Fibroblast of upper back skin (primary cell): ENCODE measurements around the gene ETF1.

Experiments
- DNase-seq: peaks from one replicate; pipeline ENCODE4 v3.0.0-alpha.2; 2013

Gene ETF1

DNA sequence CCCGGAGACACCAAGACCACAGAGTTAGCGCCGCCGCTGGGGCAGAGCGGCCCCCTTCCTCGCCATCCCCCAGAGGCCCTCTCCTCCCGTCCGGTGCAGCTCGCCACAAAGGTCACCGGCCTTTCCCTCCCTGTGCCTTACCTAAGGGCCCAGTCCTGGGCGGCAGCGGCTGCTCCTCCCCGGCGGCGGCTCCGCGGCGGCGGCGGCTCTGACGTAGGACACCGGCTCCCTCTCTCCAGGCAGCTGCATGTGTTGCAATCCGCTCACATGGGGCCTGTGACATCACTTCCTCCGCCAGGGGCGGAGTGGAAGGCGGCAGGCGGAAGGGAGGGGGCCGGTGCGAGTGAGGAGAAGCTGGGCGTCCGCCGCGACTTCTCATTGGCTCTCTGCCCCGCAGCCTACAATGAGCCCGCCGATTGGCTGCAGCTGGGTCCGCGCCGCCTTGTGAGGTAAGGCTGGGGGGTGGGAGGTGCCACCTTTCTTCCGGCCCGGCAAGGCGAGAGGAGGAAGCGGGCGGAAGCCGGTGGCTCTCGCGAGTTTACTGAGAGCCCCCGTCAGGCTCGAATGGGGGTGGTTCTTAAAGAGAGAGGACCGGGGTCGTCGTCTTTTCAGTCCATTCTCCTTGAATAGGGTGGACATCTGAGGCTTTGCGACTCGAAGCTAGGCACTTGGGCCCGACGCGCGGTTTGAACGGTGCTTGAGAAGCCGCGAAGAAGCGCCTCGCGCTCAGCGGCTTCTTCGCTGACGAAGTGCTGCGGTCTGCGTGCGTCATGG lies at the start of gene ETF1:
Gene ETF1, minus strand, starts transcription at position 281 of the 774 bp plus-strand sequence. CDS start 318 bp downstream, outside the sequence.
- DNase-seq: peak; percentile 100

DNA sequence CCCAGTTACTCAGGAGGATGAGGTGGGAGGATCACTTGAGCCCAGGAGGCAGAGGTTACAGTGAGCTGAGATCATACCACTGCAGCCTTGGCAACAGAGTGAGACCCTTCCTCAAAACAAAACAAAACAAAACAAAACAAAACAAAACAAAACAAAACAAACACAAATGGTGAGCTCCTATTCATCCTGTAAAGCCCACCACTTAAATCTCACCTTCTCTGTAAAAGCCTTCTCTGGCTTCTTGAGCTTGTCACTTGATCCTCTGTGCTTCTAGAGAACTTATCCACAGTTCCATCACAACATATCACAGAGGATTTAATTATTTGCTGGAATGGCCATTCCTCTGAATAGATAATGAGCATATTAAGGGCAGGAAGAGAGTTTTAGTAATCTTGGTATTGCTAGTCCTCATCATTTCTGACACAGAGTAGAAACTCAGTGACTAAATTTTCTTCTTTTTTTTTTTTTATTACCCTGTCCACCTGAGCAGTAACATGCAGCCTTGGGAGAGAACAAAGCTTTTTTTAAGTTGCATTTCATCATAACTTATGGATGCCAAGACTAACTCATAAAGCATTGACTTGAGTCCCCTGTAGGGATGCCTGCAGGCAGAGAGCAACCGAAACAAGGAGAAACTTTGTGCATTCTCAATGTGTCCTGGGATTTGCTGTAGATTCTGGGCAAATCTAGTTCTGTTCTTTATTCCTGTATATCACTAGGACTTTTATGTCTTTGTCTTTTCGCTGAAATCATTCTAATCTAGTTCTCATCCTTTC lies 45.2 kb upstream of the ETF1 start:
- DNase-seq: no peak

DNA sequence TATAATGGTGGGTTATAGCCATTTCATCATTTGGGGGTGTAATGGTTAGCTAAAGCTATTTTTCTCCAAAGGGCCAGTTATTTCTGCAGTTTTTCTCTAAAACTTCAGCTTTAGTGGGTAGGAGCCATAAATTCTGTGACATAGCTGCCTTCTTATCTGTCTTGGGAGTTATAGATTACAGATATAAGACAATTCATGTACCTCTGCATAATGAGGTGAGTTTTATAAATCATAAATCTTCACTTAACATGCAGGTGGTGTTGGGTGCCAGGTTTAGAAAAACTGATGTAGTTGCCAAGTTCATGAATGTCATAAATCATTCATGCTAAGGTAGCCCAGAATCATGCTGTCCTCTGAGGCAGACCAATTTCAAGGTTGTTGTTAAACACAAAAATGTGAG lies 42.1 kb upstream of the ETF1 start:
- DNase-seq: no peak

DNA sequence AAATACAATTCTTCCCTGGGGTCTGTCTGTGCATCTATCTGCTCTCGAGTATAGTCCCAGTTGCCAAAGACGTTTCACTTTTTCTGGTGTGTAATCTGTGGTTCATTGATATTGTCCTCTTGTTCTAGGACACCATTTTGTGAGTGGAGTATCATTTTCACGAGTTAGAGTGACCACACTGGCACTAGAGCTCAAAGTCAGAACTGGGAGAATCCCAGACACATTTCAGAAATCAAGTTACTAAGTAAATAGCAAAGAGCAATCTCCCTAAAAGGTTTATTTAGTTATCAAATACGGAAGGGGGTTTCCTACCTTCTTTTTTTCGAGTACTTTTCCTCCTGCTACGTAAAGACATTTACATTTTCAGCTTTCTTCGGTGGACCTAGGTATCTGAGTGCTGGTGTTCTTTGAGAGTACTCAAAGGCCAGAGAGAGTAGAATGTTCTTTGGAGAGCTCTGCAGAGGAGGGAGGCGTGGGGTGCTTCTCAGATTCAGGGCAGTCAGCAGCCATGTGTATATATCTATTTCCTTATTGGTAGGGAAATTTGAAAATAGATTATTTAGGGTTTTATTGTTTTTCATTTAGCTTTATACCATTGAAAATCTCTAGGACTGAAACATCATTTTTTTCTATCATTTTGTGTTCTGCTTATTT lies 41.1 kb upstream of the ETF1 start:
- DNase-seq: no peak

DNA sequence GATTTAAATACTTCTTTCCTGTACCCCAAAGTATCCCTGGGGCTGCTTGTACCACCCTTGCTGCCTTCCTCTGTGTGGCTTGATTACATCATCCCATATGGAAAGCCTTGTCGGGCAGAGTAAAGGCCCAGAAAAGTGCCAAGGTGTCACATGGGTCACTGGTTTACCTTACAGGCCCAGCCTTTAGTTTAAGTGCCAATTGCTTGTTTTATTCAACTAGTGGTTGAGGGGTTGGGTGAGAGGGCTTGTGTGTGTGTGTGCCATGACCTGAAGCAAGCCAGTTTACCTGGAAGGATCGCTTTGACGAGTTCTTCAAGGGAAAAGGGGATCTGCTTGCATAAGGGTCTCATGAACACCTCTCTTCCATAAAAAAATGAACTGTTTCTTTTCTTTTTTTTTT lies 39.9 kb upstream of the ETF1 start:
- DNase-seq: no peak

DNA sequence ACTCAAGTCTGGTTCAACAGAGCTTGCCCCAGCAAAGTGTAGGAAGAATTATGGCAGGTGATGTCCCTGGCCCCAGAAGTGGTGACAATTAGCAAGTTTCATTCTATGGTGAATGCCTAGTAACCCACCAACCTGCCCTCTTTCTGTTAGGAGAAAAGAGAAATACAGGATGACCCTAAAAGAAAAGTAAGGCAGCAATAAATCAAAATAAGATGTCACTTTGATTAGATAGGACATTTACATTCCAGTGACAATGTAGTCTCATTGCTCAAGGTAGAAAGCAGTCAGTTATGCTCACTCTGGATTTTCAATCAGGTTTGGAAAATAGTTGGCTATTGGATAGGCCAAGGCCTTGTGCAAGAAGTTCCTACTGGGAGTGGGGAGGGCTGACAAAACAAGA lies 37.7 kb upstream of the ETF1 start:
- no peak for DNase-seq

DNA sequence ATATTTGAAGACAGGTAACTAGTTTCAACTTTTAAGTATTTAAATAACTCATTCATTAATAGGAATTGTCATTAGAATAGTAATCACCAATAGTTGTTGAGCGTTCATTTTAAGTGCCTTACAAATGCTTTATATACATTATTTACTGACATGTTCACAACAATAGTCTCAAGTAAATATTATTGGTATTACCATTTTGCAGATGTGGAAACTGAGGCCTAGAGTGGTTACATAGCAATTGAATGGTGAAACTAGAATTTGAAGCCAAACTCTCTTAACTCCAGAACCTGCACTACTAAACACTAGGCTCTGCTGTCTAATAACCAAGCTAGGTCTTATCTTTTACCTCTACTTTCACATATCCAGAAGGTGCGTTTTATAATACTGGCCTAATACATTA lies 37.0 kb upstream of the ETF1 start:
- no peak for DNase-seq

- no peak for DNase-seq
Observed at GRCh38 chr5:138579517-138579863, 36.5 kb upstream of the ETF1 start.

DNA sequence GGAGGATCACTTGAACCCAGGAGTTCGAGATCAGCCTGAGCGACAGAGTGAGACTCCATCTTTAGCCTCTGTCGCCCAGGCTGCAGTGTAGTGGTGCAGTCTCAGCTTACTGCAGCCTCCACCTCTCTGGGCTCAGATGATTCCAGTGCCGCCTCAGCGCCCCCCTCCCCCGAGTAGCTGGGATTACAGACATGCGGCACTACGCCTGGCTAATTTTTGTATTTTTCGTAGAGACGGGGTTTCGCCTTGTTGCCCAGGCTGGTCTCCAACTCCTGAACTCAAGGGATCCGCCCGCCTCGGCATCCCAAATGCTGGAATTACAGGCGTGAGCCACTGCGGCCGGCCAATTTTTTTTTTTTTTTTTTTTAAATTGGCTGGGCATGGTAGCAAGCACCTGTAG lies 34.4 kb upstream of the ETF1 start:
- DNase-seq: no peak

- peak; percentile 100 for DNase-seq
Observed at GRCh38 chr5:138575194-138576015, 32.4 kb upstream of the ETF1 start, which contains the start of gene HSPA9. Gene HSPA9, minus strand, starts transcription at chr5:138575401. Its CDS starts 83 bp downstream, at chr5:138575318.

DNA sequence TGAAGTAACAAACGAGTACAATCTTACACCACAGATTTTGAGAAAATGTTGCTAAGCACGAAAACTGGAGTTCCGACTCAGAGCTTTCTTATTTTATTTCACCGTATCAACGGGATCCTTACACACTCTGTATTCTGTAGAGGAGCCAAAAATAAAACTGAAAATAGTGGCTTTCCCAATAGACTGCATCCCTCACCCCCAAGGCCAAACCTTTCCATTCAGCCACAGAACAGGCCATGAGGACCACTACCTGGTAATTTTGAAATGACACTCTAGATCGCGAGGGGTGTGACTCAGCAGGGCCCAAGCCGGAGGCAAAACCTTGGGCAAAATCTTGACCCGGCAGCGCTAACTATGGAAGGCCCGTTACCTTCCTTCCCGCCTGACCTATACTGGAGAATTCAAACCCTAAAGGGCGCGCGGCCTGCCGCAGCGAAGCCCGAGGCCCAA lies 31.7 kb upstream of the ETF1 start:
- DNase-seq: no peak

DNA sequence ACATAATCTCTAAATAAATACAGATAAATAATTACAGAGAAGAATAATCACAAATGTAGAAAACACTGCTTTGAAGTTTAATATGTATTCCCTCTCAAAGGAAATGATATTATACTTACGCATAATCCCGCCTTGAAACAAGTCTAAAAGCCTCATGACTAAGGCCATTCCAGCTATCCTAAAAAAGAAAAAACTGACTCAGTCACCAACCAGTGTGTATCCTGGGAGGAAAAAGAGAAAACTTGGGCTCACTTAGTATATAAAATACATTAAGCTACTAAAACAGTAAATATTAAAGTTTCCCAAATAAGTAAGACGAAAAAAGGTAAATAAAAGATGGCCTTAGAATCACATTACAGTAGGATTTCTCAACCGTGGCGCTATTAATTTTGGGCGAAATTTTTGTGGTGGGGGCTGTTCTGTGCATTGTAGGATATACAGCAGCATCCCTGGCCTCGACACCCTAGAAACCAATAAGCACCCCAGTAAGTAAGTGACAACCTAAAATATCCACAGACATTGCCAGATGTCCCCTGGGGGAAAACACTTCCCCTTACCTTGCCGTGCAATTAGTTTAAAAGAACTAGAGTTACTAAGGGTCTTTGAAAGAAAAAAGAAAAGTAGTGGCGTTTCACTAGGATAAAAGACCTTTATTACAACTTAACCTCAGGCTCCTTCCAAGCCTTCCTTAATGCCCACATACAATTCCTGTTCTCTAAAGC lies 31.1 kb upstream of the ETF1 start:
- DNase-seq: peak; percentile 20

DNA sequence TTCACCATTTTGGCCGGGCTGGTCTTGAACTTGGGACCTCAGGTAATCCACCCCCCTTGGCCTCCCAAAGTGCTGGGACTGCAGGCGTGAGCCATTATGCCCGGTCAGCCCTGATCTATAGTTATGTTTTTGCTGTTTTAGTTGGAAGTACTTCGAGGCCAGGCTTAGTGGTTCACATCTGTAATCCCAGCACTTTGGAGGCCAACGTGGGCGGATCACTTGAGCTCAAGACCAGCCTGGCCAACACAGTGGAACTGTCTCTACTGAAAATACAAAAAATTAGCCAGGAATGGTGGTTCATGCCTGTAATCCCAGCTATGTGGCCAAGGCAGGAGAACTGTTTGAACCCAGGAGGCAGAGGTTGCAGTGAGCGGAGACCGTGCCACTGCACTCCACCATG lies 30.2 kb upstream of the ETF1 start:
- DNase-seq: no peak

- DNase-seq: no peak
Observed at GRCh38 chr5:138570871-138571270, 27.8 kb upstream of the ETF1 start.

- DNase-seq: no peak
Observed at GRCh38 chr5:138569782-138570181, 26.7 kb upstream of the ETF1 start.

- DNase-seq: no peak
Observed at GRCh38 chr5:138568061-138568824, 25.2 kb upstream of the ETF1 start.

GRCh38 chr5:138566792-138567191 lies 23.8 kb upstream of the ETF1 start:
- DNase-seq: no peak

- DNase-seq: no peak
Observed at GRCh38 chr5:138565100-138565821, 22.2 kb upstream of the ETF1 start.

GRCh38 chr5:138564242-138564641 lies 21.2 kb upstream of the ETF1 start:
- DNase-seq: no peak

- no peak for DNase-seq
Observed at GRCh38 chr5:138563340-138564118, 20.5 kb upstream of the ETF1 start.
